Loucy (cell line): ENCODE results near the gene SPAG6.

Experiments used
- CTCF ChIP-seq: fragments of 200-600 bp; sonication (generic); conservative IDR thresholded peaks from 2 replicates; pipeline ENCODE4 v1.5.1; 2014; ENCODE audit warnings: mild to moderate bottlenecking, antibody characterized with exemption, low read length
- EZH2phosphoT487 ChIP-seq: fragments of 200-600 bp; IDR thresholded peaks from 2 replicates; pipeline ENCODE4 v1.6.1; 2018; ENCODE audit warnings: antibody characterized with exemption, mild to moderate bottlenecking, moderate library complexity, borderline replicate concordance

- no peak for TF ChIP-seq EZH2phosphoT487
- no peak for TF ChIP-seq CTCF
Observed at GRCh38 chr10:22435650-22436049, 90.4 kb downstream of the SPAG6 start.
